ENCODE results near the gene PGAM5.

DNA sequence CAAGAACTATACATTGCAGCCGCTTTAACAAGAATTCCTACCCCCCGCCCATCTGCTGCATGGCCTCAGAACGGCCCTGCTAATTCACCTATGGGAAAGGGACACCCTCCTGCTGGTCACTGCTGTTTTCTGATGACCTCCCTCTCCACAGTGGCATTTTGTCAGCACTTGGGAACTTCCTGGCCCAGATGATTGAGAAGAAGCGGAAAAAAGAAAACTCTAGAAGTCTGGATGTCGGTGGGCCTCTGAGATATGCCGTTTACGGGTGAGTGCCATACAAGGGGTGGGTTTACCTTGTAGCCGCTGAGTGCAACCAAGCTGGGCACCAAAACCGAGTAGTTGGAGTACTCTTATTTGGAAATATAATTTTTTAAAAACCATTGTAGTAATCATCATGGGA, 20.5 kb upstream of the PGAM5 start:
- TF ChIP-seq, protein P1, sequence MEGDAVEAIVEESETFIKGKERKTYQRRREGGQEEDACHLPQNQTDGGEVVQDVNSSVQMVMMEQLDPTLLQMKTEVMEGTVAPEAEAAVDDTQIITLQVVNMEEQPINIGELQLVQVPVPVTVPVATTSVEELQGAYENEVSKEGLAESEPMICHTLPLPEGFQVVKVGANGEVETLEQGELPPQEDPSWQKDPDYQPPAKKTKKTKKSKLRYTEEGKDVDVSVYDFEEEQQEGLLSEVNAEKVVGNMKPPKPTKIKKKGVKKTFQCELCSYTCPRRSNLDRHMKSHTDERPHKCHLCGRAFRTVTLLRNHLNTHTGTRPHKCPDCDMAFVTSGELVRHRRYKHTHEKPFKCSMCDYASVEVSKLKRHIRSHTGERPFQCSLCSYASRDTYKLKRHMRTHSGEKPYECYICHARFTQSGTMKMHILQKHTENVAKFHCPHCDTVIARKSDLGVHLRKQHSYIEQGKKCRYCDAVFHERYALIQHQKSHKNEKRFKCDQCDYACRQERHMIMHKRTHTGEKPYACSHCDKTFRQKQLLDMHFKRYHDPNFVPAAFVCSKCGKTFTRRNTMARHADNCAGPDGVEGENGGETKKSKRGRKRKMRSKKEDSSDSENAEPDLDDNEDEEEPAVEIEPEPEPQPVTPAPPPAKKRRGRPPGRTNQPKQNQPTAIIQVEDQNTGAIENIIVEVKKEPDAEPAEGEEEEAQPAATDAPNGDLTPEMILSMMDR (IDR thresholded peaks at IDR 0.05), result no peak
- no peak for TF ChIP-seq POLR2A (IDR thresholded peaks at IDR 0.05)
- no peak for TF ChIP-seq POLR2AphosphoS5 (IDR thresholded peaks at IDR 0.05)
- no peak for TF ChIP-seq EP300 (IDR thresholded peaks at IDR 0.05)

Measured in gastroesophageal sphincter (tissue), 3 donors.